ENCODE data around the gene DRICH1.
"Not testable (repeated sequence)": the region's sequence is repeated elsewhere in the genome, so short reads cannot be mapped to it uniquely, and the experiment has no call there.

The DRICH1 gene

GRCh38 chr22:23632178-23632577 lies at the start of gene DRICH1:
Gene DRICH1 (minus strand): TSS chr22:23632321. CDS start chr22:23632023, 298 bp downstream.
- DNase-seq = no peak

GRCh38 chr22:23681026-23681809 lies 49.1 kb upstream of the DRICH1 start:
- DNase-seq = no peak

GRCh38 chr22:23678133-23678532 lies 46.0 kb upstream of the DRICH1 start:
- no peak for DNase-seq

- DNase-seq = no peak
Measured at GRCh38 chr22:23677701-23677995, 45.5 kb upstream of the DRICH1 start.

GRCh38 chr22:23676841-23677700 lies 45.0 kb upstream of the DRICH1 start:
- not testable (repeated sequence) for DNase-seq

- no peak for DNase-seq
Measured at GRCh38 chr22:23675502-23676415, 43.6 kb upstream of the DRICH1 start.

GRCh38 chr22:23674886-23675501 lies 42.9 kb upstream of the DRICH1 start:
- DNase-seq = not testable (repeated sequence)

GRCh38 chr22:23673826-23674690 lies 41.9 kb upstream of the DRICH1 start:
- DNase-seq = no peak

GRCh38 chr22:23673050-23673620 lies 41.0 kb upstream of the DRICH1 start:
- no peak for DNase-seq

- DNase-seq = not testable (repeated sequence)
Measured at GRCh38 chr22:23672307-23673049, 40.4 kb upstream of the DRICH1 start.

GRCh38 chr22:23671387-23671786 lies 39.3 kb upstream of the DRICH1 start:
- DNase-seq = not testable (repeated sequence)

GRCh38 chr22:23670378-23671295 lies 38.5 kb upstream of the DRICH1 start:
- DNase-seq = no peak

GRCh38 chr22:23660381-23660780 lies 28.3 kb upstream of the DRICH1 start:
- not testable (repeated sequence) for DNase-seq

GRCh38 chr22:23657727-23658126 lies 25.6 kb upstream of the DRICH1 start:
- DNase-seq = no peak

GRCh38 chr22:23655891-23656475 lies 23.9 kb upstream of the DRICH1 start:
- no peak for DNase-seq

- DNase-seq = no peak
Measured at GRCh38 chr22:23652711-23653110, 20.6 kb upstream of the DRICH1 start.

- no peak for DNase-seq
Measured at GRCh38 chr22:23652286-23652685, 20.2 kb upstream of the DRICH1 start.

GRCh38 chr22:23651676-23652075 lies 19.6 kb upstream of the DRICH1 start:
- no peak for DNase-seq

- DNase-seq = no peak
Measured at GRCh38 chr22:23649071-23649501, 17.0 kb upstream of the DRICH1 start.
